Natural killer cell (primary cell): ENCODE data around the gene MRPL2. TPM values are rescaled to one million over a fixed set of nuclear protein-coding genes. Genes with fewer than 3 reads are reported as not detected.

Experiments used
- ATAC-seq, 3 donors: fragments of 150-1000 bp in 2 of 3; fragments of 200-7000 bp in 1 of 3; cut with Tn5 transposase; 1 replicate in 1 of 3; 2 replicates in 2 of 3; pipeline ENCODE4 v1.10.0; 2021; ENCODE audit warnings: mild to moderate bottlenecking in 2 of 3, moderate library complexity in 2 of 3
- DNase-seq, 2 donors: peaks; one replicate each; pipeline versions ENCODE4 v3.0.0 to v3.0.0-alpha.2; 2013 to 2021; ENCODE audit warnings: mixed read lengths in 1 of 2
- H3K27ac ChIP-seq: one replicate; pipeline ENCODE4 v1.5.1; 2013; ENCODE audit warnings: mild to moderate bottlenecking, low read length
- H3K27me3 ChIP-seq: one replicate; pipeline ENCODE4 v1.6.1; 2013; ENCODE audit warnings: low read length; ENCODE audit not compliant: control insufficient read depth, insufficient read depth
- H3K36me3 ChIP-seq: one replicate; pipeline ENCODE4 v1.6.1; 2013; ENCODE audit warnings: low read length; ENCODE audit not compliant: control insufficient read depth, insufficient read depth
- H3K4me1 ChIP-seq: one replicate; pipeline ENCODE4 v1.6.1; 2013; ENCODE audit warnings: low read length; ENCODE audit not compliant: control insufficient read depth, insufficient read depth
- H3K4me3 ChIP-seq: one replicate; pipeline ENCODE4 v1.5.1; 2013; ENCODE audit warnings: low read length
- H3K9me3 ChIP-seq: one replicate; pipeline ENCODE4 v1.6.1; 2013; ENCODE audit warnings: low read length; ENCODE audit not compliant: control insufficient read depth, insufficient read depth
- H3K27ac Mint-ChIP-seq, 2 donors: one replicate each; pipeline ENCODE4 v1.8.0; 2022; ENCODE audit warnings: mild to moderate bottlenecking in 2 of 2, mixed read lengths in 2 of 2, moderate library complexity in 1 of 2
- H3K27me3 Mint-ChIP-seq, 2 donors: one replicate each; pipeline ENCODE4 v1.8.0; 2022; ENCODE audit warnings: low read depth in 2 of 2, mixed read lengths in 2 of 2
- H3K36me3 Mint-ChIP-seq: one replicate; pipeline ENCODE4 v1.8.0; 2022; ENCODE audit warnings: mixed read lengths
- H3K4me1 Mint-ChIP-seq, 2 donors: one replicate each; pipeline ENCODE4 v1.8.0; 2022; ENCODE audit warnings: mixed read lengths in 2 of 2
- H3K4me3 Mint-ChIP-seq: one replicate; pipeline ENCODE4 v1.8.0; 2022; ENCODE audit warnings: mild to moderate bottlenecking, moderate library complexity, mixed read lengths
- H3K9me3 Mint-ChIP-seq, 2 donors: one replicate each; pipeline ENCODE4 v1.8.0; 2022; ENCODE audit warnings: mixed read lengths in 2 of 2
- WGBS: methylation state at CpG from one replicate; pipeline ENCODE4 v1.1.7; 2013; ENCODE audit warnings: missing lambda C conversion rate; ENCODE audit not compliant: insufficient coverage; 5-methylcytosine and 5-hydroxymethylcytosine counted together
- intact Hi-C: fragments of 100-400 bp; cut with micrococcal nuclease; formaldehyde crosslinking; loops from one replicate; pipeline ENCODE4 v1.14.2; 2022
- total RNA-seq, 4 donors: library from RNA; stranded (reverse); fragments of 120-200 nt in 1 of 4; gene quantifications; one replicate each; pipeline versions ENCODE4 v1.2.3 to v1.2.4, GENCODE V29; 2013 to 2022
- TF ChIP-seq, protein P1 (sequence below): fragments of 200-600 bp; IDR thresholded peaks from one replicate; pipeline ENCODE4 v1.8.0; 2022; ENCODE audit warnings: antibody characterized with exemption

The MRPL2 gene
- total RNA-seq, 3 donors from 2014 or later (not counting 1 experiment from before 2014, with no cell fraction given), result 33.4 to 38.4 (median 33.9) TPM

DNA sequence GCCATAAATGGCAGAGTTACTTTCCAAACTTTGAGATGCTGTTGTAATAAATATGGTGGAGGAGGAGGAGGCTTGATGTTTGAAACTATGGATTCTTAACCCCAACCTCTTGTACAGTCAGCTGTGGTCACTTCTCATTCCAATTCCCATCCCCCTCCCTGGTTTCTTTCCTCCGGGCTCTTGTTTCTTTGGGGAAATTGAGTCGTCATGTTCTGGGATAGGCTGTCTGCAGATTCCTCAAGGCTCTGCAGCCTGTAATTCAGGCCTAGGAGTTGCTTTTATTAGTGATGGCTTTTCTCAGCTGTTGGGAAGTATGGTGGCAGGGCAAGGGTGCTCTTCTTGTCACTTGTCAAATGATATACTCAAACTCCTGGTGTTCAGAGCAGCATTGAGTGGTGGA lies 19.5 kb upstream of the MRPL2 start:
- peaks cover 0 to 9% of the 10 kb centered on the region in 2 donors for H3K27me3 Mint-ChIP-seq
- H3K9me3 Mint-ChIP-seq, result no peaks in the 10 kb centered on the region
- no peaks in the 10 kb centered on the region for H3K36me3 Mint-ChIP-seq
- Histone ChIP-seq H3K36me3 (no peaks in the 10 kb centered on the region), H3K27ac (no peak overlapping the region), H3K4me3 (no peak overlapping the region), H3K9me3 (no peaks in the 10 kb centered on the region), H3K27me3 (peaks cover 10% of the 10 kb centered on the region), H3K4me1 (peaks cover 20% of the 10 kb centered on the region)
- no peak overlapping the region for H3K27ac Mint-ChIP-seq
- H3K4me3 Mint-ChIP-seq, result no peak overlapping the region
- intact Hi-C loops, result no loop called here
- TF ChIP-seq, protein P1, sequence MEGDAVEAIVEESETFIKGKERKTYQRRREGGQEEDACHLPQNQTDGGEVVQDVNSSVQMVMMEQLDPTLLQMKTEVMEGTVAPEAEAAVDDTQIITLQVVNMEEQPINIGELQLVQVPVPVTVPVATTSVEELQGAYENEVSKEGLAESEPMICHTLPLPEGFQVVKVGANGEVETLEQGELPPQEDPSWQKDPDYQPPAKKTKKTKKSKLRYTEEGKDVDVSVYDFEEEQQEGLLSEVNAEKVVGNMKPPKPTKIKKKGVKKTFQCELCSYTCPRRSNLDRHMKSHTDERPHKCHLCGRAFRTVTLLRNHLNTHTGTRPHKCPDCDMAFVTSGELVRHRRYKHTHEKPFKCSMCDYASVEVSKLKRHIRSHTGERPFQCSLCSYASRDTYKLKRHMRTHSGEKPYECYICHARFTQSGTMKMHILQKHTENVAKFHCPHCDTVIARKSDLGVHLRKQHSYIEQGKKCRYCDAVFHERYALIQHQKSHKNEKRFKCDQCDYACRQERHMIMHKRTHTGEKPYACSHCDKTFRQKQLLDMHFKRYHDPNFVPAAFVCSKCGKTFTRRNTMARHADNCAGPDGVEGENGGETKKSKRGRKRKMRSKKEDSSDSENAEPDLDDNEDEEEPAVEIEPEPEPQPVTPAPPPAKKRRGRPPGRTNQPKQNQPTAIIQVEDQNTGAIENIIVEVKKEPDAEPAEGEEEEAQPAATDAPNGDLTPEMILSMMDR, result no peak
- ATAC-seq (no peak), DNase-seq (no peak)
- 100% methylated on average over 1 of the region's 2 CpGs for WGBS
- H3K4me1 Mint-ChIP-seq, result no peaks in the 10 kb centered on the region

DNA sequence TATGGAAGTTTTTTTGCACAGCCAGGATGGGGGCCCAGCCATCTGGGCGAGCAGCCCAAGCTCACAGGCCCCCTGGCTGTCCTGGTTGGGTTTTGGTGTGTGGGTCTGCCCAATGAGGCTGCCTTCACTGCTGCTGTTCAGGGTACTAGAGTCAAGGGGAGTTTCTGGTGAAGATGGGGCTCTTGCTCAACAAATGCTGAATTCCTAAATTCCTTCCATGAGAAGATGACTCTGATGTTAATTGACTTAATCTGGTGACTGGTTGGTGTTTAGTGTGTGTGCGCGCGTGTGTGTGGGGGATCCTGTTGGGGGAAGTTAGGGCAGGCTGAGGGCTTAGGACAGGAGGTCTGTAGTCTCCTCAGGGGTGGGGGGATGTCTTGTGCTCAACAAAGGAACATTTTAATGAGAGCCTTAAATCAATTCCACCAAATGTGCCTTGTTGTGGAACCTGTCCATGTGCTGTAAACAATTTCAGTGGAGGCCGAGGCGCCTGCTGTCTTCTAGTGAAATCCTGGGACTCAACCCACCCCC lies 18.8 kb upstream of the MRPL2 start:
- Histone ChIP-seq H3K4me1 (peaks cover 20% of the 10 kb centered on the region), H3K27ac (no peak overlapping the region), H3K9me3 (no peaks in the 10 kb centered on the region), H3K27me3 (peaks cover 10% of the 10 kb centered on the region), H3K4me3 (no peak overlapping the region), H3K36me3 (peaks cover 1% of the 10 kb centered on the region)
- no peaks in the 10 kb centered on the region for H3K9me3 Mint-ChIP-seq
- H3K36me3 Mint-ChIP-seq, result peaks cover 1% of the 10 kb centered on the region
- no peak for ATAC-seq
- H3K27me3 Mint-ChIP-seq, result peaks cover 0 to 9% of the 10 kb centered on the region in 2 donors
- peak overlapping the region; percentile 38 for H3K4me3 Mint-ChIP-seq
- 94% methylated on average over 6 of the region's 6 CpGs for WGBS
- intact Hi-C loops, result no loop called here
- no peak for DNase-seq
- H3K4me1 Mint-ChIP-seq, result no peaks in the 10 kb centered on the region
- H3K27ac Mint-ChIP-seq, result no peak overlapping the region
- TF ChIP-seq, protein P1, result no peak

DNA sequence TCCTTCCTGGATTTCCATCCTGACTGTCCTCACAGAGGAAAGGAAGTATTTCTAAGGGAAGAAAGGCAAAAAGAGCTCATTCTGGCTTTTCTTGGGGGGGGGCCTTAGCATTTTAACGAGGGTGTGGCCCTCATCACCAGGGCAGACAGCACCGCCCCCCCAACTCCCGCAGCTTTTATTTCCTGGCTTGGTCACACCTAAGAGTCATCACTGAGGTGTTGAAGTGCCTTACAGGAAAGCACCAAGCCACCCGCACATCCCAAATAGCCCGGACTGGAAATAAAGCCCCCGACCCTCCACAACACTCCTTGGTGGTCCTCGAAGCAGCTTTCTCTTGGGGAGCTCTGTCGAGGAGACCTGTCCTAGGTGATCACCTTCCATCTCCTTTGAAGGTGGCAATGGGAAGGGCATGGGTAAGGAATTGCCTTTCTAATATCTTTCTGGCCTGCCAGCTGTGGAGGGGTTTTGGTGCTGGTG lies 18.1 kb upstream of the MRPL2 start:
- TF ChIP-seq, protein P1, result no peak
- H3K27me3 ChIP-seq, result peaks cover 10% of the 10 kb centered on the region
- no peaks in the 10 kb centered on the region for H3K9me3 ChIP-seq
- H3K4me1 Mint-ChIP-seq, result no peaks in the 10 kb centered on the region
- peaks cover 6% of the 10 kb centered on the region for H3K36me3 ChIP-seq
- H3K4me1 ChIP-seq, result peaks cover 20% of the 10 kb centered on the region
- H3K27ac Mint-ChIP-seq, result no peak overlapping the region
- H3K27me3 Mint-ChIP-seq, result peaks cover 0 to 9% of the 10 kb centered on the region in 2 donors
- ATAC-seq (peak in 2 of 3 donors; percentile 32 to 52), DNase-seq (no peak)
- peak overlapping the region; percentile 80 for H3K4me3 Mint-ChIP-seq
- peak overlapping the region; percentile 40 for H3K4me3 ChIP-seq
- H3K9me3 Mint-ChIP-seq, result no peaks in the 10 kb centered on the region
- intact Hi-C loops, result no loop called here
- 51% methylated on average over 8 of the region's 8 CpGs for WGBS
- no peak overlapping the region for H3K27ac ChIP-seq
- H3K36me3 Mint-ChIP-seq, result peaks cover 8% of the 10 kb centered on the region
